Stimulated activated memory B cell treated with anti-CD40 and anti-IgM and Interleukin-4, amounts not matched to agents 10 μg/mL and 1 μg/mL and 100 μg/mL, for 72 hours (primary cell): ENCODE measurements around the gene DMXL1.
A peak's percentile ranks its signal among the peaks of the same experiment; 100 is the strongest.

Experiments used
- ATAC-seq: fragments of 150-1000 bp; cut with Tn5 transposase; 2 replicates; pipeline ENCODE4 v1.10.0; 2021
- H3K27ac Mint-ChIP-seq: one replicate; pipeline ENCODE4 v1.8.0; 2022; ENCODE audit warnings: mild to moderate bottlenecking, mixed read lengths
- H3K27me3 Mint-ChIP-seq: one replicate; pipeline ENCODE4 v1.8.0; 2022; ENCODE audit warnings: mixed read lengths
- H3K36me3 Mint-ChIP-seq: one replicate; pipeline ENCODE4 v1.8.0; 2022; ENCODE audit warnings: mixed read lengths
- H3K4me1 Mint-ChIP-seq: one replicate; pipeline ENCODE4 v1.8.0; 2022; ENCODE audit warnings: mixed read lengths
- H3K4me3 Mint-ChIP-seq: one replicate; pipeline ENCODE4 v1.8.0; 2022; ENCODE audit warnings: mild to moderate bottlenecking, moderate library complexity, mixed read lengths
- H3K9me3 Mint-ChIP-seq: one replicate; pipeline ENCODE4 v1.8.0; 2022; ENCODE audit warnings: mixed read lengths

DMXL1 gene

GRCh38 chr5:119070828-119071560 lies at the start of gene DMXL1:
DMXL1 (plus strand) TSS chr5:119071087; CDS start chr5:119071570, 483 bp downstream.
- H3K36me3 Mint-ChIP-seq = peaks cover 15% of the 10 kb centered on the region
- H3K27ac Mint-ChIP-seq = peak within 1 kb of the TSS; percentile 99
- ATAC-seq = peak; percentile 94
- H3K27me3 Mint-ChIP-seq = no peaks in the 10 kb centered on the region
- no peaks in the 10 kb centered on the region for H3K9me3 Mint-ChIP-seq
- peaks cover 28% of the 10 kb centered on the region for H3K4me1 Mint-ChIP-seq
- H3K4me3 Mint-ChIP-seq = peak within 1 kb of the TSS; percentile 97

GRCh38 chr5:119021149-119021732 lies 49.6 kb upstream of the DMXL1 start:
- Mint-ChIP-seq H3K4me1 (peaks cover 64% of the 10 kb centered on the region), H3K27ac (peak overlapping the region; percentile 55), H3K36me3 (no peaks in the 10 kb centered on the region)

DNA sequence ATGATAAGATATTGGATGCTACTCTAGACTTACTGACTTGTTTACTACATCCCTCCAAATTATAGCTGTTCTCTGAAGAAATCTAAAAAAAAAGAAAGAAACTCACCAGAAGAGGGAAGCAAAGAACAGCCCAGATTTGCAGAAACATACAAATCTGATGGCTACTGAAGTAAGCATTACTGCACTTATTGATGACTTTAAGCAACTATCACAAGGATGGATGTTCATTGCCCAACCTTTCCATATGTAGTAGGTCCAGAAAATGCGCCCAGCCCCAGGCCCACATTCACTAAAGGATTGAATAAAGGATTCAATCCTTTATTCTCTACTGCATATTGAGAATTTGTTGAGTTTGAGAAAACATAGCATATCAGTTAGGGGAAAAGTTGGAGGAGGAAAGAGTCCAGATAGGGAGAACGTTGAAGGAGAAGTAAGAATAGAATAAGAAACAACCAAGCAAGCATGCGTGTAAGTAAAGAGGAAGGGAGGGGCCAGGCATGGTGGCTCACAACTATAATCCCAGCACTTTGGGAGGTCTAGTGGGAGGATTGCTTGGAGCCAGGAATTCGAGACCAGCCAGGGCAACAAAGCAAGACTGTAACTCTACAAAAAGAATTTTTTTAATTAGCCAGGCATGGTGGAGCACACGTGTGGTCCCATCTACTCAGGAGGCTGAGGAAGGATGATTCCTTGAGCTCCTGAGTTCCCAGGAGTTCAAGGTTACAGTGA lies 48.7 kb upstream of the DMXL1 start:
- no peak overlapping the region for H3K4me3 Mint-ChIP-seq
- ATAC-seq = peak; percentile 75
- H3K27ac Mint-ChIP-seq = peak overlapping the region; percentile 55
- peaks cover 56% of the 10 kb centered on the region for H3K4me1 Mint-ChIP-seq
- no peaks in the 10 kb centered on the region for H3K9me3 Mint-ChIP-seq
- H3K27me3 Mint-ChIP-seq = no peaks in the 10 kb centered on the region
- H3K36me3 Mint-ChIP-seq = no peaks in the 10 kb centered on the region

More at GRCh38 chr5:119021149-119021732, 49.6 kb upstream of the DMXL1 start:
- H3K27me3 Mint-ChIP-seq = no peaks in the 10 kb centered on the region
- ATAC-seq = no peak
- no peaks in the 10 kb centered on the region for H3K9me3 Mint-ChIP-seq
- H3K4me3 Mint-ChIP-seq = no peak overlapping the region

DNA sequence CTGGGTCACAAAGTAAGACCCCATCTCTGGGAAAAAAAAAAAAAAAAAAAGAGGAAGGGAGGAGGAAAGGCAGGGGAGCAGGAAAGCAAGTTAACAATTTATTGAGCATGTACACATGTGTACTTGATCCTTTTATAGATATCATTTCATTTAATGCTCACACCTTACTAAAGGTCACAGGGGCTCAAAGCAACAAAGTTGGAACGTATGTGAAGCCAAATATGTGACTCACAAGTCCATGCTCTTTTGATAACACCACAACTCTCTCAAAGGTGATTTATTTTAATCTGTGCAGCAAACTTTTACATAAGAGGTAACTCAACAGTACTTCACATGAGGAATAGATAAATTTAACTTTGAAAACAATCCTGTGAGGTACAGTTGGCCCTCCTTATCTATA lies 48.1 kb upstream of the DMXL1 start:
- Mint-ChIP-seq H3K36me3 (no peaks in the 10 kb centered on the region), H3K27ac (peak overlapping the region; percentile 55), H3K27me3 (no peaks in the 10 kb centered on the region), H3K9me3 (no peaks in the 10 kb centered on the region), H3K4me1 (peaks cover 58% of the 10 kb centered on the region), H3K4me3 (no peak overlapping the region)
- ATAC-seq = no peak

DNA sequence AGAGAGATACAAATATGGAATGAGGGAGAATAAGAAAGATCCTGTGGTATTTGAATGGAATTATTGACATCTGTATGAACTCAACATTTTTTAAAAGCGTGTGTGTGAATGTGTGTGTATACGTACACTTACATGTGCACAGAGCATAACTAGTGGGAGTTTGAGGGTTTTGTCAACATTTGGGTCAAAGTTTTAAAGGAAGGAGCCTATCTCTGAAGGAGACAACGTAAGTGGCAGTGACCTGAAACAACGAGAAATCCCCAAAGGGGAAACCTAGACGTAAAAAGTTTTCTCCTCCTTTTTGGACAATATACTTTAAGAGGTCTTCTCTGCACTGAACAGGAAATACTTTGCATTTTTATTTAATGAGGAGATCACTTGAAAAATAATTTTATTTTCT lies 42.3 kb upstream of the DMXL1 start:
- Mint-ChIP-seq H3K9me3 (no peaks in the 10 kb centered on the region), H3K27ac (peak overlapping the region; percentile 70), H3K4me1 (peaks cover 60% of the 10 kb centered on the region)

GRCh38 chr5:119031011-119031886 lies 39.6 kb upstream of the DMXL1 start:
- peak; percentile 73 for ATAC-seq

More for the DNA sequence above, 42.3 kb upstream of the DMXL1 start:
- peak; percentile 58 for ATAC-seq
- H3K36me3 Mint-ChIP-seq = no peaks in the 10 kb centered on the region
- H3K27me3 Mint-ChIP-seq = no peaks in the 10 kb centered on the region
- peak overlapping the region; percentile 13 for H3K4me3 Mint-ChIP-seq

DNA sequence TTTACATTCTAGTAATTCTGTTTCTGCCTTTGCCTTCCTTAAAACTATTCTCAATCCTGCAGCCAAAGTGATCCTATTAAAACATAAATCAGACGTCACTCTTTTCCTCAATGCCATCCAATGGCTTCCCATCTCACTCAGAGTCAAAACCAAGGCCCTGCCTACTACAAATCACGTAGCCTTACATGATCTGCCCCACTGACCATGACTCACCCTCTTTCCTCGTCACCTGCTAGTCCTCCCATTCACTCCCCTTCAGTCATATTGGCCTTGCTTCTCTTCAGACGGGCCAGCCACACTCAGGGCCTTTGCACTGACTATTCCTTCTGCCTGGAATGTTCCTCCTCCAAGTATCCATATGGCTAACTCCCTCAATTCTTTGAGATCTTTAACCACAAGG lies 39.0 kb upstream of the DMXL1 start:
- ATAC-seq = peak; percentile 89
- H3K4me3 Mint-ChIP-seq = peak overlapping the region; percentile 6
- peak overlapping the region; percentile 81 for H3K27ac Mint-ChIP-seq
- H3K27me3 Mint-ChIP-seq = no peaks in the 10 kb centered on the region
- peaks cover 55% of the 10 kb centered on the region for H3K4me1 Mint-ChIP-seq
- H3K36me3 Mint-ChIP-seq = no peaks in the 10 kb centered on the region
- no peaks in the 10 kb centered on the region for H3K9me3 Mint-ChIP-seq

More at GRCh38 chr5:119031011-119031886, 39.6 kb upstream of the DMXL1 start:
- Mint-ChIP-seq H3K4me3 (peak overlapping the region; percentile 63), H3K27me3 (no peaks in the 10 kb centered on the region), H3K27ac (peak overlapping the region; percentile 81), H3K36me3 (no peaks in the 10 kb centered on the region), H3K4me1 (peaks cover 55% of the 10 kb centered on the region), H3K9me3 (no peaks in the 10 kb centered on the region)

- Mint-ChIP-seq H3K27ac (peak overlapping the region; percentile 81), H3K4me1 (peaks cover 50% of the 10 kb centered on the region), H3K9me3 (no peaks in the 10 kb centered on the region), H3K4me3 (peak overlapping the region; percentile 4), H3K27me3 (no peaks in the 10 kb centered on the region), H3K36me3 (no peaks in the 10 kb centered on the region)
- peak; percentile 66 for ATAC-seq
Observed at GRCh38 chr5:119032656-119033055, 38.2 kb upstream of the DMXL1 start.

DNA sequence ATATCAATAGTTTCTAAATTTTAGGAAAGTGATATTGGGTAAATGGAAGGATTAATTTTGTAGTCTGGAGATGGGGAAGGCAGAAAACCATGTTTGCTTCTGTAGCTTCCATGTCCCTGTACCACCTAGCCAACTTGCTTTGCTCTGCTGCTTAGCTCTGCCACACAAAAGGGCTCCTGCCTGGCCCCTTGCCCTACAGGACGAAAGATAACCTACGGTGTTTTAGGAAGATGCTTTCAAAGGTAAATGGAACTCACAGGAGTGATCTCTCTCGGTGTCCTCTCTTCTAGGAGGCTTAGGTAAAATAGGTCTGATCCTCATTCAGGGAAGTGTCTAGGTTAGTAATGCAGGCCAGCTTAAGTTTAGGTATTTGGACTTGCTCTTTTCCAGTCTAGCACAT lies 37.8 kb upstream of the DMXL1 start:
- peaks cover 45% of the 10 kb centered on the region for H3K4me1 Mint-ChIP-seq
- H3K9me3 Mint-ChIP-seq = no peaks in the 10 kb centered on the region
- peak overlapping the region; percentile 81 for H3K27ac Mint-ChIP-seq
- no peaks in the 10 kb centered on the region for H3K36me3 Mint-ChIP-seq
- ATAC-seq = no peak
- H3K27me3 Mint-ChIP-seq = no peaks in the 10 kb centered on the region
- no peak overlapping the region for H3K4me3 Mint-ChIP-seq

- Mint-ChIP-seq H3K36me3 (no peaks in the 10 kb centered on the region), H3K4me1 (peaks cover 24% of the 10 kb centered on the region), H3K9me3 (no peaks in the 10 kb centered on the region), H3K27me3 (no peaks in the 10 kb centered on the region), H3K4me3 (no peak overlapping the region), H3K27ac (no peak overlapping the region)
- ATAC-seq = no peak
Observed at GRCh38 chr5:119036101-119036762, 34.7 kb upstream of the DMXL1 start.

GRCh38 chr5:119037496-119038215 lies 33.2 kb upstream of the DMXL1 start:
- no peak for ATAC-seq
- Mint-ChIP-seq H3K9me3 (no peaks in the 10 kb centered on the region), H3K36me3 (no peaks in the 10 kb centered on the region), H3K27me3 (no peaks in the 10 kb centered on the region), H3K27ac (no peak overlapping the region), H3K4me3 (no peak overlapping the region), H3K4me1 (peaks cover 9% of the 10 kb centered on the region)

- Mint-ChIP-seq H3K36me3 (no peaks in the 10 kb centered on the region), H3K4me3 (no peak overlapping the region), H3K9me3 (no peaks in the 10 kb centered on the region), H3K4me1 (no peaks in the 10 kb centered on the region), H3K27me3 (no peaks in the 10 kb centered on the region), H3K27ac (peak overlapping the region; percentile 25)
- ATAC-seq = no peak
Observed at GRCh38 chr5:119048246-119048645, 22.6 kb upstream of the DMXL1 start.

DNA sequence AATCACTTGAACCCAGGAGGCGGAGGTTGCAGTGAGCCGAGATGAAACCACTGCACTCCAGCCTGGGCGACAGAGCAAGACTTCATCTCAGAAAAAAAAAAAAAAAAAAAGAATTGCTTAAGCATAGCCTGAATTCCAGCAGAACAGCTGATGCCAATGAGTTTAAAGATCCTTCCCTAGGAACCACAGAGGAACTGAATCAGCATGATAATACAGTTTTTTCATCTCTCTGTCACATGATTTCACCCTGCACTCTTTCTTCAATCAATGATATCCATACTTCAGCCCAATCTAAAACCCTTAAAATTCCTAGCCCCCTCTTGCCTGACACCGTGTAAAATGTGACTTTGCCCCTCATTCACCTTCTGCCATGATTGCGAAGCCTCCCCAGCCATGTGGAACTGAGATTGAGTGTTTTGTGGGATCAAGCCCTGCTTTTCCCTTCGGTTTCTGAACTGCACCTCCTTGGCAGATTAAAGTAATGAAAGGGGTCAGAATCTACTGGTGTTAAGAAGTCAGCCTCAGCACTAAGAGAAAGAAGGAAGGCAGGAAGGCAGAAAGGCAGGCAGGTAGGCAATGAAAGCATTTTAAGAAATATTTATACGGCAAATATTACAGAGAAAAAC lies 20.9 kb upstream of the DMXL1 start:
- Mint-ChIP-seq H3K27me3 (no peaks in the 10 kb centered on the region), H3K4me1 (no peaks in the 10 kb centered on the region), H3K36me3 (no peaks in the 10 kb centered on the region), H3K4me3 (no peak overlapping the region), H3K27ac (no peak overlapping the region), H3K9me3 (no peaks in the 10 kb centered on the region)
- no peak for ATAC-seq
